ENCODE measurements around the gene FHAD1.

Gene FHAD1

DNA sequence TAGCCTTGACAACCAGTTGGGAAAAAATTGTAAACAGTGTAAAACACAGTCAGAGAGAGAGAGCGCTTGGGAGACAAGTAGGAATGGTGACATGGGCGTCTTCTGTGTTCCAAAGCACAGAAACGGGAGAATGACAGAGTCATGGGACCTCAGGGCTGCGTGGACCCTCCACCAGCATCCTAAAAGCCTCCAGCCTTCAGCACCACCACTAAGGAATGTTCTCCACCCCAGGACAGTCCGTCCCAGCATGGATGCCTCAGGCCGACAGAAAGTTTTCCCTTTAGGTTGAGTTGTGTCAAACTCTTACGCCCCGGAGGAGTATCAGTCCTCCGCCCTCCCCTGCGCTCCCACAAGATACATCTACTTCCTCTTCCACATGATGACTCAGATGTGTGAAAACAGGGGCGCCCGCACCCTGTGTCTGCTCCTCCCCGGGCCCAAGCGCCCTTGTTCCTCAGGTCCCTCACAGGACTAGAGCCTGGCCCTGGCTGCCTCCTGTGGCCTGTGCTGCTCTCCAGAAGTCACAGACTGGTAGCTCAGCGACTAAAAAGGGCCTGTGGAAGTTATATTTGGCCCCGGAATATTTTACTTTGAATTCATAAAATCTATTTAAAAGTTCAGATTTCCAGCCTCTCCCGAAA, 98.8 kb downstream of the FHAD1 start:
- DNase-seq (ENCODE audit: low spot score) = no peak

GRCh38 chr1:15346346-15347030, 99.5 kb downstream of the FHAD1 start:
- no peak for DNase-seq (ENCODE audit: low spot score)

- no peak for DNase-seq (ENCODE audit: low spot score)
These were observed 100.2 kb downstream of the FHAD1 start for GRCh38 chr1:15347182-15347581.

DNA sequence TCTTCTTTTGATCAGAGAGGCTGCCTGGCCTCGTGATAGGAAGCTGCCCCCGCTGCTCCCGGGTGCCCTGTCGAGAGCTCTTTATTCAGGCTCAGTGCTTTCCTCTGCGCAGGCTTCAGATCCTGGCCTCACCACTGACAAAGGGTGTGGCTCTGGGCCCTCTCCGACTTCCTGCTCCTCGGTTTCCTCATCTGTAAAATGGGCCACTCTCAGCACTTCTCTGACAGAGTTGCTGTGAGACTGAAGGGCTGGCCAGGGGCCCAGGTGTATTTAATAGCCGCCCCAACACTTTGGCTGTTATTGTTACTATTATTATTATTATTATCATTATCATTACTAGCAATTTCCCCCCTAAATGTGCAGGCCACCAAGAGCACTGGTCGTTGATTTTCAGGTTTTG, 101.6 kb downstream of the FHAD1 start:
- DNase-seq (ENCODE audit: low spot score) = no peak

DNA sequence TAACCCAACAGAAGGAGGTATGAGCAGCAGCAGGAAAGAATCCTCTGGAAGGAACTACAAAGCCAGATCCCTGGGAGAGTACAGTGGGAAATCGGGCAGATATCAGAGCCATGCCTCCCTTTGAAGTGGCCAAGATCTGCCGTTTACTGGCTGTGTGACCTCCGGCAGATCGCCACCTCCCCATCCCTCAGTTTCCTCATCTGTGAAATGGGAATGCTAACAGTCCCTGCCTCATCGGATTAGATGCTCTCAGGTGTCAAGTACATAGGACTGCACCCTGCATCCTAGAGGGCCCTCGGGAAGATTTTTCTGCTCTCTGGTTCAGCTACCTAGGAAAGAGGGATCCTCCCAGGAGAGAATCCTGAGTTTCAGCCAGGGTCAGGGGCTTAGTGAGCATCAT, 102.1 kb downstream of the FHAD1 start:
- DNase-seq (ENCODE audit: low spot score) = no peak

- no peak for DNase-seq (ENCODE audit: low spot score)
These were observed 103.1 kb downstream of the FHAD1 start for GRCh38 chr1:15350151-15350550.

DNA sequence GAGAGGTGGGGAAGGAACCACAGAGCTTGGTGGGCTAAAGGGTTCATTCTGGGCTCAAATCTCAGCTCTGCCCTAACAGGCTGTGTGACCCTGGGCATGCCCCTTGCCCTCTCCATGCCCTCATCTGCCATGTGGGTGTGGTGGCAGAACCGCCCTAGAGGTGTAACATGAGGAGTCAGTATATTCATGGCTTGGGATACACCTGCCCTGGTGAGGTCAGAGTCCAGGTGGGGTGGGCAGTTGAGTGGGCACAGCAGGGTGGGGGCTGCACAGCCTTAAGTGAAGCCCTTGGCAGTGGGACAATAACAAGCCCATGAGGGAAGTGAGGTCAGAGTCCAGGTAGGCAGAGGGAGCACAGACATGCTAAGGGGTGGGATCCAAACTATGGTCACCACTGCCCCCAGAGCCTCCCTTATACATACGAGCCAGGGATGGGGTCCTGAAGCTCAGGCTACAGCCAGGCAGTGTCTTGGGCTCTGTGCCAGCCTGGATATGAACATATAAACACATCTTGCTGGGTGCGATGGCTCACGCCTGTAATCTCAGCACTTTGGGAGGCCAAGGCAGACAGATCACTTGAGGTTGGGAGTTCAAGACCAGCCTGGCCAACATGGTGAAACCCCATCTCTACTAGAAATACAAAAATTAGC, 103.7 kb downstream of the FHAD1 start:
- no peak for DNase-seq (ENCODE audit: low spot score)

DNA sequence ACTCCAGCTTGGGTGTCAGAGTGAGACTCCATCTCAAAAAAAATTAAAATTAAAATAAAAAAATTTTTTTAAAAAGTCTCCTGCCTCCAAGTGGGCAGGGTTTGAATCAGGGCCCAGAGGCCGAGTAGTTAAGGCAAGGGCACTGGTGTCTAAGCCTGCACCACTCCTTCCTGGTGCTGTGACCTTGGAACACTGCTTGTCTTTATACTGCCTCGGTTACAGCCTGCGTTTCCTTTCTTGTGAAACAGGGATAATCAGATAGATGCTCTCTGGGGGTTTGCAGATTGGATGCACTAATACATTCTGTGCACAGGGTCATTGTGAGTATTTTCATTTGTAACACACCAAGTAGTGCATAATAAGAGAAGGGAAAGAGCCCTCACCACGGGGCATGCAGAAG, 104.3 kb downstream of the FHAD1 start:
- DNase-seq (ENCODE audit: low spot score) = no peak

GRCh38 chr1:15352128-15352957, 105.3 kb downstream of the FHAD1 start:
- no peak for DNase-seq (ENCODE audit: low spot score)

- DNase-seq (ENCODE audit: low spot score) = no peak
These were observed 107.0 kb downstream of the FHAD1 start for GRCh38 chr1:15353839-15354579.

GRCh38 chr1:15354580-15354965, 107.5 kb downstream of the FHAD1 start:
- DNase-seq (ENCODE audit: low spot score) = no peak

- DNase-seq (ENCODE audit: low spot score) = no peak
These were observed 109.1 kb downstream of the FHAD1 start for GRCh38 chr1:15355968-15356625.

- DNase-seq (ENCODE audit: low spot score) = no peak
These were observed 110.7 kb downstream of the FHAD1 start for GRCh38 chr1:15357612-15358207.

GRCh38 chr1:15358565-15359133, 111.6 kb downstream of the FHAD1 start:
- DNase-seq (ENCODE audit: low spot score) = no peak

GRCh38 chr1:15360700-15361099, 113.7 kb downstream of the FHAD1 start:
- DNase-seq (ENCODE audit: low spot score) = no peak

GRCh38 chr1:15362096-15362736, 115.2 kb downstream of the FHAD1 start:
- DNase-seq (ENCODE audit: low spot score) = no peak

DNA sequence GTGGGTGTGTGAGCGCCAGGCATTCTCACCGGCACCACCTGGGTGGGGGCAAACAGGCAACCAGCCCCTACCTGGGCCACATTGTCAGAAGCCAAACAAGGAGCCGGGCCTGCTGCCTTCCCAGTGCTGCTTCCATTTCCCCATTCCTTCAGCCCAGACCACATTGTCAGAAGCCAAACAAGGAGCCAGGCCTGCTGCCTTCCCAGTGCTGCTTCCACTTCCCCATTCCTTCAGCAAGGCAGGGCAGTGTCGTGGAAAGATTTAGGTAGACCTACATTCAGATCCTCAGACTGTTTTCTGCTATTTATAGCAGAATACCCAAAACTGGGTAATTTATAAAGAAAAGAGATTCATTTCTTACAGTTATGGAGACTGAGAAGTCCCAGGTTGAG, 115.7 kb downstream of the FHAD1 start:
- no peak for DNase-seq (ENCODE audit: low spot score)

DNA sequence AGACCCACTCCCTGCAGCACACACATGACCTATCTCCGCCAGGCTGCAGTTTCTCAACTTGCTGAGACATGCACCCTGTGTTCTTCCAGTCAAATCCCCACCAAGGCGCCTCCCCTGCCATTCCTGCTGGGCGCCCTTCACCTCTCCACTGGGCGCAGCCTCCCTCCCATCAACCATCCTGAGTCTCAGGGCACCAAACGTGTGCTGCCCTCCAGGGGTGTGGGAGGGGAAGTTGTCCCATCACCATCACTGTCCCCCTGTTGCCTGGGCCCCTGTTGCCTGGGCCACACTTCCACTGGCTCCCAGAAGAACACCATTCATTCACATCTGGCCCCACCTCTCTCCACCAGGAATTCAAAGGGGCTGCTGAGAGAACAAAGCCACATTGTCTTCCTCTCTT, 117.7 kb downstream of the FHAD1 start:
- DNase-seq (ENCODE audit: low spot score) = no peak

DNA sequence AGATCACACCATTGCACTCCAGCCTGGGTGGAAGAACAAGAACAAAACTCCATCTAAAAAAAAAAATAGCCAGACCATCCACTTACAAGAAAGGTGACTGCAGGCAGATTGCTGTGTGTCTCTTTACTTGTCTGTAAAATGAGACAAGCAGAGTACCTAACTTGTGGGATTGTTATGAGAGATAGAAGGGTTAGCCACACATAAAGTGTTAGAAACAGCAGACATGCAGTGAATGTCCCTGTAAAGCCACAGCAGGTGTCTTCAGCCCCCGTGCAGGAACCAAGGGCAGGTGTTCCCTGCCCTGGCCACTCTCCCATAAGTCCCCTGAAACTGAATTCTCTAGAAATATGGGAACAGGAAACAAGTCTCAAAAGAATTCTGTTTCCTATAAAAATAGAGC, 121.9 kb downstream of the FHAD1 start:
- no peak for DNase-seq (ENCODE audit: low spot score)

DNA sequence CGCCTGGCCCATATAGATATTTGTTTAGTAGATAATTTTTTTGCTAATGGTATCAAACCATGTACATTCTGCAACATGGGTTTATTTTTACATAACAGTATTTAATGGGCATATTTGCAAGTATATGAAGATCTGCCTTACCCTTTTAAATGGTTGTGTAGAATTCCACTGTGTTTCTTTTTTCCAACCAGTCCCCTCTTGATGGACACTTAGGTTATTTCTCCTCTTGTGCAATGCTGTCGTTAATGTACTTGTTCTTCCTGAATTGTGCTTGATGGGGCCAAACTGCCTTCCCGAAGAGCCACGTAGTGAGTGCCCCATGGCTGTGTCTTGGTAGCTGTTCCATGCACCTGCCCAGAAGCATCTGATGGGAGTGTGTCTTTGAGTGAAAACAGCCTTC, 123.2 kb downstream of the FHAD1 start:
- no peak for DNase-seq (ENCODE audit: low spot score)

All from cerebellar cortex (tissue), 1 donor.